ENCODE data around the gene MMP3.
A peak's percentile ranks its signal among the peaks of the same experiment; 100 is the strongest.

The MMP3 gene

GRCh38 chr11:102831489-102832440, 11.6 kb downstream of the MMP3 start:
- peak; percentile 51 for DNase-seq
- Histone ChIP-seq H3K36me3 (replicated peaks) (no peaks in the 10 kb centered on the region), H3K27me3 (replicated peaks) (no peaks in the 10 kb centered on the region), H3K27ac (no peak overlapping the region), H3K4me3 (ENCODE audit: low read depth, low read length) (peak overlapping the region; percentile 47)
- in situ Hi-C loops (cut with HindIII; ENCODE audit: low pct_ligation_motif_present, low sequenced_read_pairs): no loop called here
- TF ChIP-seq CTCF (IDR thresholded peaks at IDR 0.05; ENCODE audit: low read depth, low read length, missing control alignments): peak; percentile 87

- no peaks in the 10 kb centered on the region for H3K36me3 ChIP-seq (replicated peaks)
- no peak overlapping the region for H3K4me3 ChIP-seq (ENCODE audit: low read depth, low read length)
- no peak for DNase-seq
- TF ChIP-seq CTCF (IDR thresholded peaks at IDR 0.05; ENCODE audit: low read depth, low read length, missing control alignments): no peak
- H3K27me3 ChIP-seq (replicated peaks): no peaks in the 10 kb centered on the region
- in situ Hi-C loops (cut with HindIII; ENCODE audit: low pct_ligation_motif_present, low sequenced_read_pairs): no loop called here
- H3K27ac ChIP-seq: no peak overlapping the region
Observed at GRCh38 chr11:102831128-102831488, 12.3 kb downstream of the MMP3 start.

DNA sequence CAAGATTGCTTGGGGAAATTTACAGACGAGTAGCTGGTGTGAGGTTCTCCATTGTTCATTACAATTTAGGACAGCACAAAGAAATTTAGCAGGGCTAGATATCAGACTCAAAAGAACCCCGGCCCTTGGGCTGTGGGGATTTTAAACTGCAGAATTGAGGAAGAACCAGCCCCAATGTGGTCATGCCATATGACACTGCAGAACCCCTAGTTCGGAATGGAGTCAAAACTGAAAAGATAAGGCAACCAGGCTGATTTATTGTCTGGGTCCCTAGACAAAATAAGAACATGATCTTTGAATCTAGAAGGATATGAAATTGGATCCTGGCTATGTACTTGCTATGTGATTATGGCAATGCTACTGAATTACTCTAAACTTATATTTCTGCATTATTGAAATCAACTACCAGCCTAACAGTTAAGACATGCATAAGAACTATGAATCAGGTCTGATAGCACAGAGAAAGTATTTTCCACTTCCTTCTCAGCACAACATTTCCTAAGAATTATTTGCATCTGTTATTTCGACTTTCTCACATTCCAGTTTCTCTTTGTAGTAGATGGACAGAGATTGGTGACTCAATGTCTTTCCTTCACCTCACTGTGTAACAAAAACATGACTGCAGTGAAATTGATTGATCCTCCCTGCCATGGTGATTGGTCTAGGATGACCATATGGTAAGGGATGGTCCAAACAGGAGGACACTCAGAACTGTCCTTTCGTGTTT, 13.2 kb downstream of the MMP3 start:
- H3K27me3 ChIP-seq (replicated peaks): no peaks in the 10 kb centered on the region
- H3K36me3 ChIP-seq (replicated peaks): no peaks in the 10 kb centered on the region
- H3K27ac ChIP-seq: no peak overlapping the region
- TF ChIP-seq CTCF (IDR thresholded peaks at IDR 0.05; ENCODE audit: low read depth, low read length, missing control alignments): no peak
- H3K4me3 ChIP-seq (ENCODE audit: low read depth, low read length): no peak overlapping the region
- no peak for DNase-seq
- in situ Hi-C loops (cut with HindIII; ENCODE audit: low pct_ligation_motif_present, low sequenced_read_pairs): no loop called here

DNA sequence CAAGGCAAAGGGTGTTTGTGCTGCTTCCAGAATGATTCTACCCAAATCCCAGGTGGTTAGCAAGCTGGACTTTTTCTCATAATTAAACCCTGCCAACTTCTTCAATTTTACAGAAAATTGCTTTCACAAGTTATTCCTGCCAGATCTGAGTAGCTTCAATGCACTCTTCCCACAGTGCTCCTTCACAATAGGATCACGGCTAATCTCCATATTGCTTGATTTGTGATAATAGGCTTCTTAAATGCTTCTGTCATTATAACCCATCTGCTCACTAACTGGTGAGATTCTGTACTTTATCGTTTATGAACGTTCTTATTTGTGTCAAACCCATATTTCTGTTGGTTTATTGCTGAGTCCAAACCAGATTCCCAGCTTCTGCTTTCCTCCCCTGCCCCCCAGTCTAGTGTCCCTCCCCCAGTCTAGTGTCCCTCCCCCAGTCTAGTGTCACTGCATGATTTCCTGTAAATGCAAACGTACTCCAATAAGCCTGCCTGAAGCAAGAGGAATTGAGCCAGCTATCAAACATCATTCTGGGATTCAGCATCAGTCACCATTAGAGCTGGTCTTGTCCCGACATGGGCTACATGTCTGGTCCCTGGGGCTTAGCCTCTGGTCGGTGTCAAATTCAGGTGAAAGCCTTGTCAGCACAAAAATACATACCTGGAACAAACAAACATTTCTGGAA, 14.0 kb downstream of the MMP3 start:
- in situ Hi-C loops (cut with HindIII; ENCODE audit: low pct_ligation_motif_present, low sequenced_read_pairs): no loop called here
- Histone ChIP-seq H3K4me3 (ENCODE audit: low read depth, low read length) (no peak overlapping the region), H3K27me3 (replicated peaks) (no peaks in the 10 kb centered on the region), H3K36me3 (replicated peaks) (no peaks in the 10 kb centered on the region), H3K27ac (no peak overlapping the region)
- TF ChIP-seq CTCF (IDR thresholded peaks at IDR 0.05; ENCODE audit: low read depth, low read length, missing control alignments): no peak
- no peak for DNase-seq

DNA sequence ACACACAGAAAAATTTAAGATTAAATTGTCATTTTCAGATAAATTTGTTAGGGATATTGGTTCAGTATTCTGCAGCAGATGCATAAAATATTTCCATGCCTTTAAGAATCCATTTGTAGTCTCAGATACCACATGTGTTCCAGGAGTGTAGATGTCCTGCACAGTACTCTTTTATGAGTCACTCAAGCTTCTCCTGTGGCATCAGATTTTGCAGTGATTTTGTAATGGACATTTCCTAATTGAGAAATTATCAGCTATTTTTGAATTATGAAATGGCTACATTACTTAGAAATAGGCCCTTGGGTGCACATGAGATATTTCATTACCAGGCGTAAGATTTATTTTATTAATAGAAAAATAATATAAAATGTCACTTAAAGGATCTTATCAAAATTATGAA, 18.9 kb downstream of the MMP3 start:
- no peak for TF ChIP-seq CTCF (IDR thresholded peaks at IDR 0.05; ENCODE audit: low read depth, low read length, missing control alignments)
- no peaks in the 10 kb centered on the region for H3K36me3 ChIP-seq (replicated peaks)
- H3K27ac ChIP-seq: no peak overlapping the region
- DNase-seq: no peak
- in situ Hi-C loops (cut with HindIII; ENCODE audit: low pct_ligation_motif_present, low sequenced_read_pairs): no loop called here
- no peaks in the 10 kb centered on the region for H3K27me3 ChIP-seq (replicated peaks)
- no peak overlapping the region for H3K4me3 ChIP-seq (ENCODE audit: low read depth, low read length)

All from brain microvascular endothelial cell (primary cell).